Heart left ventricle (tissue), 16 donors: Measurements from ENCODE around the gene LRRFIP1. TPM values are rescaled to one million over a fixed set of nuclear protein-coding genes. Genes with fewer than 3 reads are reported as not detected.

Experiments used
- ATAC-seq, 4 donors: fragments of 200-7000 bp; cut with Tn5 transposase; one replicate each; pipeline ENCODE4 v1.9.1; 2020 to 2022; ENCODE audit warnings: moderate library complexity in 4 of 4, mild to moderate bottlenecking in 3 of 4, moderate number of reproducible peaks in 1 of 4
- DNase-seq, 5 donors: peaks; one replicate each; pipeline ENCODE4 v3.0.0-alpha.2; 2020
- H3K27ac ChIP-seq, 12 donors: fragments of 200-600 bp; sonication (generic) in 4 of 12; one replicate each; pipeline versions ENCODE4 v1.5.0 to v1.8.0; 2016 to 2022; ENCODE audit warnings: mild to moderate bottlenecking in 2 of 12
- H3K27me3 ChIP-seq, 9 donors: fragments of 200-600 bp; sonication (generic) in 2 of 9; one replicate each; pipeline versions ENCODE4 v1.5.1 to v1.8.0; 2016 to 2022; ENCODE audit warnings: mild to moderate bottlenecking in 3 of 9
- H3K36me3 ChIP-seq, 9 donors: fragments of 200-600 bp; sonication (generic) in 2 of 9; one replicate each; pipeline versions ENCODE4 v1.5.0 to v1.8.0; 2018 to 2022; ENCODE audit warnings: mild to moderate bottlenecking in 2 of 9
- H3K4me1 ChIP-seq, 12 donors: fragments of 200-600 bp; sonication (generic) in 4 of 12; one replicate each; pipeline versions ENCODE4 v1.5.0 to v1.8.0; 2016 to 2022; ENCODE audit warnings: mild to moderate bottlenecking in 3 of 12
- H3K4me3 ChIP-seq, 12 donors: fragments of 200-600 bp; sonication (generic) in 4 of 12; one replicate each; pipeline versions ENCODE4 v1.5.0 to v1.8.0; 2017 to 2022; ENCODE audit warnings: mild to moderate bottlenecking in 9 of 12, moderate library complexity in 4 of 12
- H3K9me3 ChIP-seq, 12 donors: fragments of 200-600 bp; sonication (generic) in 4 of 12; one replicate each; pipeline versions ENCODE4 v1.5.0 to v1.8.0; 2016 to 2022; ENCODE audit warnings: mild to moderate bottlenecking in 1 of 12
- CTCF ChIP-seq, 12 donors: fragments of 200-600 bp; sonication (generic) in 4 of 12; IDR thresholded peaks; one replicate each; pipeline versions ENCODE4 v1.5.0 to v1.8.0; 2018 to 2022; ENCODE audit warnings: antibody characterized with exemption in 12 of 12, mild to moderate bottlenecking in 5 of 12
- POLR2A ChIP-seq, 2 donors: fragments of 450-650 bp; IDR thresholded peaks; one replicate each; pipeline ENCODE4 v1.6.1; 2017; ENCODE audit warnings: antibody characterized with exemption in 2 of 2, mild to moderate bottlenecking in 2 of 2, moderate library complexity in 2 of 2
- WGBS, 4 donors: extraction: QIAGEN DNeasy Blood & Tissue Kit in 2 of 4; methylation state at CpG; one replicate each; pipeline versions ENCODE4 v1.1.5 to v1.1.7; 2013 to 2018; 5-methylcytosine and 5-hydroxymethylcytosine counted together
- intact Hi-C, 10 donors: fragments of 100-400 bp; cut with DNase I; formaldehyde crosslinking; loops; one replicate each; pipeline versions ENCODE4 v1.11.1 to v1.14.2; 2022
- polyA plus RNA-seq, 2 donors: library from polyadenylated mRNA; stranded (reverse); fragments of 200-250 nt; gene quantifications; one replicate each; pipeline ENCODE4 v1.2.3, GENCODE V29; 2013
- total RNA-seq, 9 donors: library from RNA; depleted of rRNA in 2 of 9; stranded (reverse); fragments of >200 nt in 2 of 9; fragmentation: NEBNext Ultra II Directional in 3 of 9; extraction: Animal tissue kit (Norgen Biotek cat#: 25700) in 3 of 9; gene quantifications; one replicate each; pipeline versions ENCODE4 v1.1.0 to v1.2.4, GENCODE V29; 2016 to 2023
- donor health status: ischemic (EF 13 %, LVEDD 7.1; RV severe dilation, severe dysfunction).
- donor health status: healthy with polysubstance abuse.
- donor health status: DM: no; HTN: yes; CAD: no.
- donor health status: DM: no; HTN: no; CAD: no.
- donor health status: ischemic (EF 25% LVEDD 6.9; RV normal size, moderate dysfunction).
- donor health status: ischemic (EF 25% LVEDD 5.7; RV mildly dilated, moderate dysfunction).
- donor health status: healthy.
- donor health status: DM: yes; HTN: yes; CAD: no.
- donor health status: ischemic (EF 35%, LVEDD 5.7; RV mildly dilated, moderate dysfunction).
- donor health status: nonischemic (EF 11% LVEDD 7.7; RV severe dilation, severe dysfunction).
- donor health status: DM: yes; HTN: yes; CAD: no.
- donor health status: PGD.
- donor health status: ischemic (EF 29% LVEDD 5.4; RV normal size, mild dysfunction).
- donor health status: nonischemic (EF 23%, LVEDD 6.1; RV moderate dilation, normal function).

The LRRFIP1 gene
- total and polyA plus RNA-seq, 11 donors, result 78.7 to 151 (median 111) TPM

- TF ChIP-seq CTCF (IDR thresholded peaks at IDR 0.05) (no peak), POLR2A (IDR thresholded peaks at IDR 0.05) (no peak)
- ATAC-seq (peak in 1 of 4 donors; percentile 3), DNase-seq (peak in 1 of 5 donors; percentile 29)
- peaks cover 0 to 6% (median 0%) of the 10 kb centered on the region in 9 donors for H3K27me3 ChIP-seq
- 64 to 86% (median 80%) methylated on average over 9 to 12 of the region's 12 CpGs for WGBS, 4 donors
- H3K27ac ChIP-seq, result peak overlapping the region in 11 of 12 donors; percentile 27 to 96 (median 90)
- H3K36me3 ChIP-seq, result peaks cover 0 to 18% (median 0%) of the 10 kb centered on the region in 9 donors
- peaks cover 0 to 11% (median 0%) of the 10 kb centered on the region in 12 donors for H3K9me3 ChIP-seq
- intact Hi-C loops, result no loop called here
- H3K4me3 ChIP-seq, result no peak overlapping the region
- peaks cover 7 to 80% (median 60%) of the 10 kb centered on the region in 12 donors for H3K4me1 ChIP-seq
Observed at GRCh38 chr2:237630216-237631000, 3.0 kb downstream of the LRRFIP1 start.

- TF ChIP-seq CTCF (IDR thresholded peaks at IDR 0.05) (no peak), POLR2A (IDR thresholded peaks at IDR 0.05) (no peak)
- H3K9me3 ChIP-seq, result peaks cover 0 to 13% (median 0%) of the 10 kb centered on the region in 12 donors
- H3K27ac ChIP-seq, result peak overlapping the region in 11 of 12 donors; percentile 27 to 96 (median 90)
- H3K36me3 ChIP-seq, result peaks cover 0 to 18% (median 0%) of the 10 kb centered on the region in 9 donors
- WGBS, 4 donors, result 58 to 69% (median 67%) methylated on average over 14 of the region's 14 CpGs
- no peak overlapping the region for H3K4me3 ChIP-seq
- ATAC-seq (peak in 1 of 4 donors; percentile 44), DNase-seq (peak in 2 of 5 donors; percentile 26 to 75)
- H3K4me1 ChIP-seq, result peaks cover 7 to 72% (median 57%) of the 10 kb centered on the region in 12 donors
- intact Hi-C loops, result no loop called here
- H3K27me3 ChIP-seq, result peaks cover 0 to 6% (median 0%) of the 10 kb centered on the region in 9 donors
Observed at GRCh38 chr2:237631007-237631785, 3.8 kb downstream of the LRRFIP1 start.

GRCh38 chr2:237631801-237632585, 4.6 kb downstream of the LRRFIP1 start:
- peak in 1 of 5 donors; percentile 22 for DNase-seq
- Histone ChIP-seq H3K9me3 (peaks cover 0 to 20% (median 0%) of the 10 kb centered on the region in 12 donors), H3K4me1 (peaks cover 7 to 68% (median 53%) of the 10 kb centered on the region in 12 donors), H3K27ac (peak overlapping the region in 10 of 12 donors; percentile 18 to 96 (median 89)), H3K4me3 (no peak overlapping the region), H3K36me3 (peaks cover 0 to 18% (median 0%) of the 10 kb centered on the region in 9 donors), H3K27me3 (peaks cover 0 to 6% (median 0%) of the 10 kb centered on the region in 9 donors)
- TF ChIP-seq CTCF (IDR thresholded peaks at IDR 0.05) (no peak), POLR2A (IDR thresholded peaks at IDR 0.05) (no peak)
- intact Hi-C loops, result no loop called here
- no peak for ATAC-seq
- WGBS, 4 donors, result 73 to 89% (median 84%) methylated on average over 13 to 19 of the region's 19 CpGs
